ENCODE data around the gene NEDD9.

- no peak for TF ChIP-seq EZH2 (IDR thresholded peaks at IDR 0.05; ENCODE audit: borderline replicate concordance, low read length)
- TF ChIP-seq CTCF (IDR thresholded peaks at IDR 0.05; ENCODE audit: low read length): no peak
Measured at GRCh38 chr6:11208854-11209253, 23.6 kb downstream of the NEDD9 start.

Data from OCI-LY1 (cell line).